NCI-H2107 treated with DMSO at 0.1 percent for 48 hours (cell line): Measurements from ENCODE around the gene NFATC3.
A peak's percentile ranks its signal among the peaks of the same experiment; 100 is the strongest.

Source experiments
- DNase-seq: peaks from one replicate; lab custom pipeline; 2025; ENCODE audit not compliant: unreplicated experiment; lab: John Stamatoyannopoulos, UW

The NFATC3 gene

DNA sequence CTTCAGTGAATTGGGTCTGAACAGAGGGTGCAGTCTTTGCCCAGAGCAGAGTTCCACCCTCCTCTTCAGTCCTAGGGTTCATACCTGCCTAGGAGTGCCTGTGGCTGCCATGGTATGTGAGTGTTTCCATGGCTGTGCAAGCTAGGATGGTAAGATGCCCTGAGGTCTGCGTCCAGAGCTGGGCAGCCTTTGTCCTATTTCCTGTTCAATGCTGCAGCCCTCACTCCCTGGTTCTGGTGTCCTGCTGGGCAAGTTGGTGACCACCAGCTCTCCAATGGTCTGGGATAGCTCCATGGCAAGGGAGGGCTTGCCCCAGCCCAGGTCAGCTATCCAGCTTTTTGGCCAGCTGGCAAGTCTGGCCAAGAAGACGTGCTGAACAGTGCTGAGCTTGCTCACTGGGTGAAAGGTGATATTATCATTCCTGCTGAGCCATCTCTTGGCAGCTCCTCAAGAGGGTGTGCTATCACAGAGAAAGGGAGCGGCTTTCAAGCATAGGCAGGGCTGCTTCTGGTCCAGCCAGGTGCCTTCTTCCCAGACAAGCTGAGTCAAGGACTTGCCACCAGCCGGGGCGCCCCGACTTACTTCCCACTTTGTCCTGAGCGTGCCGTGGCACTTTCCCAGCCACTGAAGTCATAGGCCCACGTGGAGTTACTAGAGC lies 13.0 kb upstream of the NFATC3 start:
- no peak for DNase-seq

DNA sequence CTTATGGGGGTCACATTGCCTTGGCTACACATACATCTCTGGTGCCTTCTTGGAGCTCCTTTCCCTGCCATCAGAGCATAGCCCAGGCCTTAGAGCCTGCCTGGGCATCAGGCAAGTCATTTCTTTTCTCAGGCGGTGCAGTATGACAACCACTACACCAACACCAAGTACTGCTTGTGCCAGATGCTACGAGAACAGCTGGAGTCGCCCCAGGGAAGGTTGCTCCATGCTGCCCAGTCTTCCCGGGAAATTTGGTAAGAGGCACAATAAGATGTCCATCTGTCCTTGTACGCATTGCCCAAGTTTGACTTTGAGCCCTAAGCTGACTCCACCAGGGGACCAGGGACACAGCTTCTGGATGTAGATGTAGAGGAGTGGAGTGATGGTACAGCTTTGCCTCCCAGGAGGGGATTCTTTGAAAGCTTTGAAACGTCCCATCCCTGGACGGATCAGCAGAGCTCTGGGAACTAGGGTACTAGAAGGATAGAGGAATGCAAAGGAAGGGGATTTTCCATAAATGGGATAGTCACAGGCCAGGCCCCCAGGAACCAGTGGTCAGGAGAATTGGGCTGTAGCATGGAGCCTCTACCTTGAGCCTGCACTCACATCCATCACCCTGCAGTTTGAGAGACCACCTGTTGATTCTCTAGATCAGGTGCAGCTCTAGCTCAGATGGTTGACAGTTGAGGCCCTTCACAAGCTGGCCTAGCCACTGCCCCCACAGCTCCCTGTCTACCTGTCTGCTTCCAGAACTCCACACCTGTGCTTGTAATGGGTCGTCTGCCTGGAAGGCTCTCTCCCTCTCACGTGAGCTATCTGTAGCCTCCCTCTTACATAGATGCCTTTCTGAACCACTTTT lies 11.0 kb upstream of the NFATC3 start:
- no peak for DNase-seq

DNA sequence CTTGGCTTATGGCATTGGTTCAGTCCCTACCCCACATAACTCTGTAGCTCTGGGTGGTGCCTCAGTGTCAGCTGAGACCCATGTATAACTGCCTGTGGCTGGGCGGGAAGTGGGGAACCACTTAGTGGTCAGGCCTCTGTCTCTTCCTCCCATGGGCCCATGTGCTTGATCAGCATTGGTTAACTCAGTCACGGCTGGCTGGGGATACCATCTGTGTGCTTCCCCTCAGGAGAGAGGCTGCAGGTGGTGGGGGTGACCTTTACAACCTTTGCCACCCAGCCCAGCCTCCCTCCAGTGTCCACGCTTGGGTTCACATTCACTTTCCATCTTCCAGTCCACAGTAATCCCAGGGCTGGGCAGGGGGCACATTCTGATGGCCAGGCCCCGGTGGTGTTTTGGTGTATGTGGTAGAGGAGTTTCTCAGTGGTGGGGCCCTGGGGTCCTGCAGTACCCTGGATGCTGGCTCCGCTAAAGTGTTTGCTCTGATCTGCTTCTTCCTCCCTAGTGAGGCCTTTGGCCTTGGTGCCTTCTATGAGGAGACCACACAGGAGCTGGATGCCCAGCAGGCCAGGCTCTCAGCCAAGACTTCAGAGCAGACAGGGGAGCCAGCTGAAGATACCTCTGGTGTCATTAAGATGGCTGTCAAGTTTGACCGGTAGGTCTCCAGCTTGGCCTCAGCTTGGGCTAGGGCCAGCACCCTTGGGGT lies 10.2 kb upstream of the NFATC3 start:
- DNase-seq = no peak

DNA sequence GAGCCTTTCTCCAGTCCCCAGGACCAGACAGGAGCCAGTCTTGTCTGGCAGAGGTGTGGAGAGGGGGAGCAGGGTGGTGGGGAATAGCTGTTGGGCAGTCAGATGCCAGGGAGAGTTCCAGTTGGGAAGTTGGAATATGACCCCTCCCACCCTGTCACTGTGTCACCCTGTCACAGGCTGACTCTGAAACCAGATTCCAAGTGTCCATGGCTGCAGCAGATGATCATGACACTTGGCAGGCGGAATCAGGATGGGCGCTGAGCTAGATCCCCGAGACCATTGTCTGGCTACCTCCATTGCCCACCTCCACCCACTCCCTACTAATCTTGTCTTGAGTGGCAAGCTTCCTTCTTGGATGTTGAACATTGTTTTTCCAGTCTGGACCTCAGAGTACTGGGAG lies 9.2 kb upstream of the NFATC3 start:
- DNase-seq = no peak

DNA sequence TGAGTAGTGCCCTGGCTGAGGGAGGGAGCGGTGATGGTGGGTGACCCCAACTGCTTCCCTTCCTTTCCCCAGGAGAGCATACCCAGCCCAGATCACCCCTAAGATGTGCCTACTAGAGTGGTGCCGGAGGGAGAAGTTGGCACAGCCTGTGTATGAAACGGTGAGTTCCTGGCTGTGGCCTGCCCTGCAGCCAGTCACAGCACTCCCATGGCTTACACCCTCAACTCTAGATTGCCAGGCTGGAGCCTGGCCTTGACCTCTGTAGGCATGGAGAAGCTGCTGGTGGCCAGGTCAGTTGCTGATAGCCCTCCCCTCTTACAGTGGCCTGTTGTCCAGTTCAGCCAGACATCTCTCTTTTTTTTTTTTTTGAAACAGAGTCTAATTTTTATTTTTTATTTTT lies 8.6 kb upstream of the NFATC3 start:
- no peak for DNase-seq

DNA sequence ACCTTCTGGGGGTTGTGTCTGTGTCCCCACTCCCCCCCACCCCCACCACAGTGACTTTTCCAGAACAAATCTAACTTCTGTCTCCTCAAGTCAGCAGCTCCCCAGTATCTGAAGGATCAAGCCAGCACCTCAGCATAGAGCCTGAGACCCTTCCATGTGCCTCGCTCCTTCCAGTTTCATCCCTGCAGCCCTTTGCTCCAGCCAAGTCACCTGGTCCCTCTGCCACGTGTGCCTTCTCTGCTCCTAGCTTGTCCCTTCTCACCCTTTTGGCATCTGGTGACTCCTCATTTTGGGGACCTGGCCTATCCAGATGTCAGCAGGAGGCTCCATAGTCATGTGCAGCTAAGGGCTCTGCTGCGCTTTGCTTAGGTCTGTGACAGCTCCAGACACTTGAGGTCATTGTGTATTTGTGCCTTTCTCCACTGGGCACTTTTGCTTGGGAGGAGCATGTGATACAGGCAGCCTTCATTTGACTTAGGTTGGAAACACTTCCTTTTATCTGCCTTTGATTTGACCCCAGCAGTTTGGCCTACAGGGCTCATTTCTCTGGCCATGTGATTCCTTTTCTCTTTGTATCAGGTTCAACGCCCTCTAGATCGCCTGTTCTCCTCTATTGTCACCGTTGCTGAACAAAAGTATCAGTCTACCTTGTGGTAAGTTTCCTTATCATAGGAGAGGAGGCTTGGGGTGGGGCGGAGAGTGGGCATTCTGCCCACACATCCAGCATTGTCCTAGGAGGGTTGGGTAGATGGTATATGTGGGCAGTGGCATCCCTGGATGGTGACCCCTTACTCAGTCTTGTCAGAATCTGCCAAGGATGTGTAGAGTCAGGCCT lies 7.1 kb upstream of the NFATC3 start:
- no peak for DNase-seq

DNA sequence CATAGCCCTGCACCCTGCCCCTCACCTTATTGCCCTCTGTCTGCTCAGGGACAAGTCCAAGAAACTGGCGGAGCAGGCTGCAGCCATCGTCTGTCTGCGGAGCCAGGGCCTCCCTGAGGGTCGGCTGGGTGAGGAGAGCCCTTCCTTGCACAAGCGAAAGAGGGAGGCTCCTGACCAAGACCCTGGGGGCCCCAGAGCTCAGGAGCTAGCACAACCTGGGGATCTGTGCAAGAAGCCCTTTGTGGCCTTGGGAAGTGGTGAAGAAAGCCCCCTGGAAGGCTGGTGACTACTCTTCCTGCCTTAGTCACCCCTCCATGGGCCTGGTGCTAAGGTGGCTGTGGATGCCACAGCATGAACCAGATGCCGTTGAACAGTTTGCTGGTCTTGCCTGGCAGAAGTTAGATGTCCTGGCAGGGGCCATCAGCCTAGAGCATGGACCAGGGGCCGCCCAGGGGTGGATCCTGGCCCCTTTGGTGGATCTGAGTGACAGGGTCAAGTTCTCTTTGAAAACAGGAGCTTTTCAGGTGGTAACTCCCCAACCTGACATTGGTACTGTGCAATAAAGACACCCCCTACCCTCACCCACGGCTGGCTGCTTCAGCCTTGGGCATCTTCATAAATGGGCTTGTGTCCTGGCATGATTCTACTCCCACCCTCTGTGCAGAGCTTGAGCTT lies 6.3 kb upstream of the NFATC3 start:
- DNase-seq = no peak

DNA sequence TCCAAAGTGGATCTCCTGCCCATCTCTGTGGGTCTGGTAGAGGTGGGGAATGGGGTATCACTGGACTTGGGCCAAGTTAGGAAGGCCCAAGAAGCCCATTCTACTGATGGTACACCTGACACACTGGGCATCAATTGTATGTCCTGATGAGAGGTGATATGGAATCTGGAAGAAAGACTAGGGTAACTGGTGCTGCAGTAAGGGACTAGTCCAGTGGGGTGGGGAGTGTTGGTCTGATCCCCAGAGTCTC lies 5.9 kb upstream of the NFATC3 start:
- DNase-seq = no peak

DNA sequence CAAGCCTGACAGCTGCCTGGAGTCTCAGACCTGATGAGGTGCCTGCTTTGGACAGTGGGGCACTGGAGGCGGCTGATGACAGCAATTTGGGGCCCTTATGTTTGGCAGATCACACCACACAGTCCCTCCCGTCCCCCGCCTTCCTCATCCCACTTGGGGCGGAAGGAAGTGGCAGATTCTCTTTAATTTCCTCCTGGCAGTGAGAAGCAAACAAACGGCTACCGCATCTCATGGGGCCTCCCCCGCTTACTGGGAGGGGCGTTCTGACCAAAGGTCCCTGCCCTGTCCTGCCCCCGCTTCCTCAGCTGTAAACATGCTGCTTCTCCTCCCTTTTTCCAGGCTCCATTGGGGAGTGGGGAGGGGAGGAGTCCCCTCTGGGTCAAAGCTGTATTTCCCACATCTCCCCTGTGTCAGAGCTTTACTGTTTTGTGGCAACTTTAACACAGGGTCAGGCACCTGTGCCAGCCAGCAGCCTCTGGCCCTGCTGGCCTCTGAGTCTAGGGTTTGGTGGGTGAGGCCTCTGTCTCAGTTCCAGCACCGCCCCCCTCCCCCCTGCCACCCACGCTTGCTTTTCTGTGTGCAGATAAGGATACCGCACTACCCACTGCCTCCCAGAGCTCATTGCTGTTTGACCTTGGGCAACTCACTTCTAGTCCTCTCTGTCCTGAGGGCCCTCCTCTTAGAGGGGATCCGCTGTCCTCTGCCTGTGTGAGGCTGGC lies 5.4 kb upstream of the NFATC3 start:
- no peak for DNase-seq

DNA sequence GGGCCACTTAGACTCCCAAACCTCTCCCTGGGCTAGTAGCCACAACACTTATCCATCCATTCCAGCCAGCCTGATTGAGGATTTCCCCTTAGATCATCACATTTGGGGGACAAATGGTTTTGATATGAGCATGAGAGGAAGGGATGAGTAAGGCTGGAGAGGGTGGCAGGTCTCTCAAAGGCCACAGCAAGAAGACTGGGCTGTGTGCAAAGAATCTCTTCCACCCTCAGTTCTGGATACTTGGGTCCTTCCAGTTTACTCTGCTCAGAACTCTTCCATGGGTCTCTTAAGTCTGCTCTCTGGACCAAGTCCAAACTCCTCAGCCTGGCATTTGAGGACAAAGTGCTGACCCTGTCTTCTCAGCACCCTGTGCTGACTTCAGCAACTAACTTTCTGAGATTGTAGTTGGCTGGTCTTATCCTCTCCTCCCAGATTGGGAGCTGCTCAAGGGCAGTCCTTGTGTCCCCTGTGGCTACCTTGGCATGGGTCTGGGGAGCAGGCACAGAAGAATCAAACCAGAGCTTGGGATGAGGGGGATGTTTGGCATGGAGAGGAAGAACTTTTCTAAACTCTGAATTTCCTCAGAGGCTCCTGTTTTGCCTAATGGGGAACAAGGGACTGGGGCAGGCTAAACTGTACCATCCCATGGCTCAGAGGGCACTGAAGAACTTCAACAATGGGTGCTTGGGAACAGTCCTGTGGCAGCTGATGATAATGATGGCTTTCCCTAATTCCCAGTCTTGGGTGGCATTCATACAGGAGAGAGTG lies 3.1 kb upstream of the NFATC3 start:
- no peak for DNase-seq

DNA sequence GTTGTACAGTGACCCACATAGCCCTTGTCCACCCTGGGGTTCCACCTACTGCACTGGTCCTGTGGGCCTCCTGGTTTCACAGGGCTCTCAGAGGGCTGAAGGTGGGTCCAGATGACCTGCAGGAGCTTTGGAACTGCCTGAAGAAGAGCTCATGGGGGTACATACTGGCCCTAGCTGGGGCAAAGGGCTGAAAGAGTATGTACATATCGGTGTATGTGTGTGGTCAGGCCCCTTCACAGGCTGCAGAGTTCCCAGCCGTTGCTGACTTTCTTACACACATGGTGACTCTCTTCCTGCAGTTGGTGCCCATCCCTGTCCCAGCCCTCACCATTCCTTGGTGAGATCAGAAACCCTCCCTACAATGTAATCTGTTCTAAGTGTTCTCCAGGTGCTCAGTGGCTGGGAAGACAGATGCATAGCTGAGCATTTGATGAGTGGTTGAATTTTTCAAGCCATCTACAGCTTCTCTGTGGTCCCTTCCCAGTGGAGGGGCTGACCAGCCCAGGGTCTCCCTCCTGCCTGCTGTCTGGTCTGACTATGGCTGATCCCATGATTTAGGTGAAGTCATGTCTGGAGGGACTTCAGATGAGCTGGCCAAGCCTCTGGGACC lies 2.4 kb upstream of the NFATC3 start:
- DNase-seq = no peak

DNA sequence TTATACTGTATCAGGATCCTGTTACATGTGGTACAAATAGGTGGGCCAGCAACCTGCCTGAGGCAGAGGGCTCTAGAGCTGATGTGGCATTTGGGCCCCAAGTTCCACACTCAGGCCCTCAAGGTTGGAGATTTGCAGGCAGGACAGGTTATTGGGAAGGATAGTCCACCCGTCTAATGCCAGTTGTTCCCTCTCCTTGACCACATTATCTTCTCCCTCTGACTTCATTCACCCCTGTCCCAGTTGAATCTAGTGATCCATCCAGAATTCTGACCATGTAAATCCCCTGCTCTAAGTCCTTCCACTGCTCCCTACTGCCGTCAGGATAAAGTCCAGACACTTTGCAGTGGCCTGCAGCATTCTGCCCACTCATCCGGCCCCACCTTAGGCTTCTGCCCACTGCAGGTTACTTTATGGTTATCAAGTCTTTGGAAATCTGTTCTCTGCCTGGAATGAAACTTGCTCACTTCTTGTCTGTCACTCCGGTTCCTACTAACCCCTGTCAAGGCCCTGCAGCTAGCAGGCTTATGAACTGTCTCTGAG lies 1.9 kb upstream of the NFATC3 start:
- no peak for DNase-seq

DNA sequence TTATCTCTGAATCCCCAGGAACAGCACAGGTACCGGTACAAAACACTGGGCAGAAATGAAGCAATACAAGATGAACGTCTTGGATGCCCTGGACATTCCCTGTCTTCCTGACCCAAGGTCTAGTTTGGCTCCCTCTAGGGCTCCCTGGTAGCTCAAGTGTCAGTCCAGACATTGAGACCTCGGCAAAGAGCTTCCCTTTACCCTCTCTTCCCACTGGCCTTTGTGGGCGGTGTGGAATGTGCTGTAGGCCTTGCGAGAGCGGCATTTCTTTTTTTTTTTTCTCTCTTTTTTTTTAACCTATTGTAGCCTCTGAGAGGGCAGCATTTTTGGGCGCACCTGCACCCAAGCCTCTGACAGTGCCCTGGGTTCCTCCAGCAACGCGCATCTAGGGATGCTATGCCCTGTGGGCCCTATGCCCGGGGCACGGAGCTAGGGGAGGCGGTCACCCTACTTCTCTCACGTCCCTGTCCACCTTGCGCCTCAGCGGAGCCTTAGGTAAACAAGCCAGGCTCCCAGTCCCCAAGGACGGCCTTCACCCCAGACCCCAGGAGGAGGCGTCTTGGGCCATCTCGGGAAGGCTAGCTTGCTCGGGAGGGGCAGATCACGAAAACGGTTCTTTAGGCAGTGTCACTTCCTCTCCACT lies 1.2 kb upstream of the NFATC3 start:
- DNase-seq = no peak

DNA sequence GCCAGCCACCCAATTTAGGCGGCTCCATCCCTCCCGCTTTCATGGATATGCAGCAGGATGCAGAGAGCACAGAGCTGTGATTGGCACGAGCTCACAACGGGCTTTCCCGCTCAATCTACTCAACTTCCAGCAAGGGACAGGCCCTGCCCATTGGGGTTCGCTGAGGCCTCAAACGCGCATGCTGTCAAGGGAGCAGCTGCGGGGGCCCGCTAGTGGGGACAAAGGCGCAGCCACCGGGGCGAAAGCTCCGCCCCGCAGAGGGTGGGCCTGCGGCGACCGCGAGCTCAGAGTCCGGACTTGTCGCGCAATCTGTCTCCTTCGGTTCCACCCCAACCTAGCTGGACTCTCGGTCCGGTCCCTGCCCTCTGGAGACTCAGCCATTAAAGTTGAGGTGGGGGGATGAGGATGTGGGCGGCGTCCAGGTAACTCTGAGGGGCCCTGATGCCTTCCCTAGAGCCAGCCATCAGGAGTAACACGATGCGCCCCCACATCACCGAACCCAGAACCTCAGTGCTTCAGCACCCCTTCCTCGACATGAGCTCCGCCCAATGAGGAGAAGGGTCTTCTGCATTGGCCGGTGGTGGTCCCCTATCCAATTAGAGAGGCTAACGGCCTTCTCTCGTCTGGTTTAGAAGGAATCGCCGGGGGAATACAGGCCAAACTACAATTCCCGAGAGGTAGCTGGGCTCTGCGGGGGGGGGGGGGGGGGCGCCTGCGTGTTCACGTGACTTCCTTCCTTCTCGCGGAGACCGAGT lies 489 bp upstream of the NFATC3 start:
- DNase-seq = peak; percentile 90

DNA sequence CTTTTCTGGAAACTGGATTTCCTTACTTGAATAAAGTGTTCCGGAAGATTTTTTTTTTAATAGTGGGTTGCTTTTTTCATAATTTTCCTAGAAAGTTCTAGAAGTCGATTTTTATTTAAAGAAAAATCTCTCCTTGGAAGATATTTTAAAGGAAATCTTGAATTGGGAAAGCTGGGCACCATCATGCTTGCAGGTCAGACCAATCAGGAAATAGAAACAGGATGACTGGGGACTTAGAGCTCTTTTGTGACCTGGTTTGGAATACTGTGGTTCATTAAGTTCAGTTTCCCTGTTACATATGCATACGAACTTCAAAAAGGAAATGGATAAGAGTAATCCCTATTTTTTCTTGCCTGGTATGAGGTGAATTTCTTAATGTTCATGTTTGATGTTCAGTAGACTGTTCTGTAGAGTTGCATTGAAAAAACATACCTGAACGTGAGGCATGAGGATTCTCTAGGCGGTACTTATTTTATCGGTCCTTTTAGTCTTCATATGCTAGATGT lies 1.2 kb downstream of the NFATC3 start:
- DNase-seq = peak; percentile 56

DNA sequence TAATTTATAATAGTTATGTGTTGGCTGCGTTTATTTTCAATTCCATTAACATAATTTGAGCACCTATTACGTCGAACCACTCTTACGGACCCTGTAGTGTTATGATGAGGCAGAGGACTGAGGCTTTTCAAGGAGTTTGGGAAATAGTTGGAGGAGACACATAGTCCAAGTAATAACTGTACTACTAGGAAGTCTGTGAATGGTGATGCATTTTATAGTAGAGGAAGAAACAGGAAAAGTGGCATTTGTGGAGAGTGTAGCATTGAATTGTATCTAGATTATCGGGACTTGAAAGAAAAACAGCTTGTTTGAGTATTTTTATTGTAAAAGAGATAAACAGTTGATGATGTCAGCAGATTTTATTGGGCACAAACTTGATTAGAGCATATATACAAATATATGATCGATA lies 1.7 kb downstream of the NFATC3 start:
- peak; percentile 54 for DNase-seq

DNA sequence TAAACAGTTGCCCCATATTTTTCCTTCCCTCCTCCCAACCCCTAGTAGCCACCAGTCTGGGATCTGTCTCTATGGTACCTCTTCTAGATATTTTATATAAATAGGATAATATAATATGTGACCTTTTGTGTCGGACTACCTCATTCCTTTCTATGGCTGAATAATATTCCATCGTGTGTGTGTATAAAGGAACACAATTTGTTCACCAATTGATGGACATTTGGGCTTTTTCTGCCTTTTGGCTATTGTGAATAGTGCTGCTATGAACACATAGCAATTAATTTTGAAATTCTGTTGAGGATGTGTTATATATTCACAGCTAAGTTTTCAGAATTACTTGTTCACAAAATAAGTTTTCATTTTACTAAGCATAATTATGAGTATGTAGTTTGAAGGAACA lies 2.5 kb downstream of the NFATC3 start:
- DNase-seq = no peak
